ENCODE measurements around the gene PRKAA1.

Gene PRKAA1

GRCh38 chr5:40798012-40798800, at the start of gene PRKAA1:
TSS of gene PRKAA1 (minus strand) at chr5:40798374. CDS start at chr5:40798189, 185 bp downstream.
- peak; percentile 88 for DNase-seq (ENCODE audit: low read depth)

DNA sequence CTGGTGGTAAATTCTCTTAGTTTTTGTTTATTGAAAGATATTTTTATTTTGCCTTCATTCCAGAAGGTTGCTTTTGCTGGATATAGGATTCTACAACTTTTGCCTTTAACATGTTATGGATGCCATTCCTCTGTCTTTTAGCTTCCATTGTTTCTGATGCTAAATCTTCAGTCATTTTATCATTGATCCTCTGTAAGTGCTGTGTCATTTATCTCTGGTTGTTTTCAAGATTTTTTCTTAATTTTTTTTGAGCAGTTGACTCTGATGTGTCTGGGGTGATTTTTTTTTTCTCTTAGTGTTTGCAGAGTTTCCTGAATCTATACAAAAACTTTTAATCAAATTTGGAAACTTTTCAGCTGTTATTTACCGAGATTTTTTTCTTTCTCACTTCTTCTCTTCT, 49.4 kb upstream of the PRKAA1 start:
- no peak for DNase-seq (ENCODE audit: low read depth)

- DNase-seq (ENCODE audit: low read depth), result no peak
Observed at GRCh38 chr5:40846371-40846770, 48.2 kb upstream of the PRKAA1 start.

DNA sequence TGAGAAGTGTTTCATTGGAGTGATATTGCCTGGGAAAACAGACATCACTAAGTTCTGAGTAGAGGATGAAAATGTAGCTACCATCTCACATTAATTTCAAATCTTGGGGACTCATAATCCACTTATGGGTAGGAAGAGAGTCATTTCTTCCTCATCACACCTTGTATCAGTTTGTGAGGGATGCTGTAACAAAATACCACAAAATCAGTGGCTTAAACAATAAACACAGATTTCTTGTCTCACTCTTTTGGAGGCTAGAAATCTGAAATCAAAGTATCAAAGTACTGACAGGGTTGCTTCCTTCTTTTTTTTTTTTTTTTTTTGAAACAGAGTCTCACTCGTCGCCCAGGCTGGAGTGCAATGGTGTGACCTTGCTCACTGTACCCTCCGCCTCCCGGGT, 46.4 kb upstream of the PRKAA1 start:
- DNase-seq (ENCODE audit: low read depth), result no peak

- DNase-seq (ENCODE audit: low read depth), result no peak
Observed at GRCh38 chr5:40842351-40842750, 44.2 kb upstream of the PRKAA1 start.

- no peak for DNase-seq (ENCODE audit: low read depth)
Observed at GRCh38 chr5:40841068-40841805, 43.1 kb upstream of the PRKAA1 start, which contains the start of gene CARD6. TSS of gene CARD6 (plus strand) at chr5:40841367. CDS start at chr5:40841383, 16 bp downstream.

- no peak for DNase-seq (ENCODE audit: low read depth)
Observed at GRCh38 chr5:40838086-40838485, 39.9 kb upstream of the PRKAA1 start.

GRCh38 chr5:40834849-40835787, 36.9 kb upstream of the PRKAA1 start, which contains the start of gene RPL37:
TSS of gene RPL37 (minus strand) at chr5:40835222. CDS start at chr5:40835185, 37 bp downstream.
- DNase-seq (ENCODE audit: low read depth), result peak; percentile 98

- peak; percentile 41 for DNase-seq (ENCODE audit: low read depth)
Observed at GRCh38 chr5:40834391-40834848, 36.2 kb upstream of the PRKAA1 start.

DNA sequence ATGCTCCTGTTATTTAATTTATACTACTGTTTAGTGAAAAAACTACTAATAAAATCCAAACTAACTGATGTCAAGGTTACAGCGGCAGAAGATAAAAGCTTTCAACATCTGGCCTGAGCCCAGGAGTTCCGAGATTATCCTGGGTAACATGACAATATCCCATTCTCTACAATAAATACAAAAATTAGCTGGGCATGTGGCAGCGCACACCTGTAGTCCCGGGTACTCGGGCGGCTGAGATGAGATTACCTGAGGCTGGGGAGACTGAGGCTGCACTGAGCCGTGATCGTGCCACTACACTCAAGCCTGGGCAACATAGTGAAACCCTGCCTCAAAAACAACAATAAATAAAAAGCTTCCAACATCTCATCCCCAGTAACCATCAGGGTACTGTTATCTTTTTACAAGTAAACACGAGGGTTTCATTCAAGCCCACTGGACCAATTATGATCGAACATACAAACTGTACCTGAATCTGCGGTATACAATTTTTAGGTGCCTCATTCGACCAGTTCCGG, 35.6 kb upstream of the PRKAA1 start:
- DNase-seq (ENCODE audit: low read depth), result no peak

GRCh38 chr5:40832345-40832744, 34.2 kb upstream of the PRKAA1 start:
- no peak for DNase-seq (ENCODE audit: low read depth)

DNA sequence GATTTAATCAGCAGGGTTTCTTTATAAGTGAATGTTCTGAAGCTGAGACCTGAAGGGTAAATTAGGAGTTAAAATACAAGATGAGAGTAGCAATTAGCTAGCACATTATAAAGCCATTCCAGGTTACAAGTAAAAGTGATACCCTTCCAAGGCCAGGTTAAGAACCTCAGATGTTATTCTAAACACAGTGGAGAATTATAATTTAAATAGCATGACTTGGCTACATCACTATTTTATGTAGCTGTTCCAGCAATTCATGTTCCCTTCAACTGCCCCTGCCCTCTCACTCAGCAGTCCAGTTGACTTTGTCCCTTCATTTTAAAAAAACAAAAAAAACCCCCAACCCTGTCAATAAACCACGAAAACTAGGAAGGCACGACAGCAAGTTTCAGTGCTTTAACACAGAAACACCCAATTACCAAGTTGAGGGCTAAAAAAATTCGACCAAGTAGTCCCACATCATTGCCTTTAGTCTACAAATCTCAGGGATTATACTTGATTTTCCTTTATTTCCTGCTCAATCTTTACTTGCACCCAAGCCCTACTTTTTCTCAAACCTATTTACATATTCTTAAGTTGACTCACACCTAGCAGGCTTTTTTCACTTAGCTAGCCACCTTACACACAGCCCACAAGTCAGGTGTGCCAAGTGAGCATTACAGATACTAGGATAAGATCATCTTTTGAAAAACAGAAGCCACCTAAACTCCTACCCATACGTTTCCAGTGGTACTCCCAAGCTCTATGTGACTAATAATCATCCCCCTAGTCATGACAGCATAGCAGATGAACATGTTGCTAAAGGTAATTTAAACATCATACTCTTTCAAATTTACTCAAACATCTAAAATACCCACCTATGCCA, 33.4 kb upstream of the PRKAA1 start:
- DNase-seq (ENCODE audit: low read depth), result no peak

- DNase-seq (ENCODE audit: low read depth), result no peak
Observed at GRCh38 chr5:40829748-40830533, 31.8 kb upstream of the PRKAA1 start.

DNA sequence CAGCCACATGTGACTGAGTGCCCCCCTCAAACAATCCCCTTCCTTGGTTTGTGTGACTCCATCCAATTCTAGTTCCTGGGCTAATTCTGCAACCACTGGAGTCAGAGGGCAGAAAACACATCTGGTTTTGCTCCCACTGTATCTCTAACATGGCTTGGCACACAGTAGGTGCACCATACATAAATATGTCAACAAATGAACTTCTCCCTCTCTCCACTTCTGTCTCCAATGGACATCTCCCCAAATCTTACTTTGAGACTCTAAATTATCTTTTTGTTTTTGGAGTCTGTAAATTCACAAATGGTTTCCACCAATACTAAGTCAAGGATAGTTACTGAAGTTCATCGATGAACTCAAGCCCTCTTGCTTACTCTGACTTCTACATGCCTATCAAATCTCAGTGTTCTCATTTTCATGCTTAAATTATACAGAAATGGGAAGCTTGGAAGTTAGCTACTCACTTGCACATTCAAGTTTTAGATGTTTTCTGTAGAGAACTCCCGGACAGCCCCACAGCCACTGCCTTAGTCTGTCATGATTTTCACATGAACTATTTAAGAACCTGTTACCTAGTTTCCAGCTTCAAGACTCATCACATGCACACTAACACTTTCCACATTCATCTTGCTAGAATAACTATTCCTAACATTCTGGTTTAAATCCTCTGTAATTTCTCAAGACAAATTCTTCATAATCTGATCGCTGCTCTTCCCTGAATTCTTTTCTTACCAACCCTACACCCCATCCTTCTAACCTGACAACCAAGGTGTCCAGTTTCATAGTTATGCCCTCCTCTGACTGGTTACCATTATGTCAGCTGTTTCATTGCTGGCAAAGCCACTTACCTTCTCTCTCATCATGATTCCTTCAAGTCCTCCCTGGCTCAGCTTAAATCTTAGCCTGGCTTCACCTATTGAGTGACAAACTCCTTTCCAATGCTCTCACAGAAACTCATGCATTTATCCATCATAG, 30.8 kb upstream of the PRKAA1 start:
- DNase-seq (ENCODE audit: low read depth), result no peak

DNA sequence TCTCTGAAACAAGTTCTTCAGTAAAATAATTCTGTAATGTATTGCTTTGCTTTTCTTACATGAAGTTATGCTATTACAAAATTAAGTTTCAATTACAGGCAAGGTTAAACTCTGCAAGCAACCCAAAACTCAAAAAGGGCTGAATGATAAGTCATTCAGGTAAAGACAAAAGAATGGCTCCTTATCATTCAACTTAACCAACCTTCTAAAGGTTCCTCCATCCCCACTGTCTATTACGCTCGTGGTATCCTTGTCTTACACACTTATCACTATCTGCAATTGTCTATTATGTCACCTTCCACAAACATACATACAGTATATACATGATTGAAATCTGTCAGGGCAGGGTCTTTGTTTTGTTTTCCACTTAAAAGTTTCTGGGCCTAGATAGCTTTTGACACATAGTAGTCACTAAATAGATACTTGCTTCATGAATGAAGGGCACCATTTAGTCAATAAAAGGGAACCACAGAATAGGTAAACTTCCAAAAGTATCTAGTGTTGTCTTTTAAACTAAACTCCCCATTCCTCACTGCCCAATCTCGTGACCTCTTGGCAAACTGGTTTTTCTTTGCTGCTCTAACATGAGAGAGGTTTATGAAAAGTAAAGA, 30.0 kb upstream of the PRKAA1 start:
- DNase-seq (ENCODE audit: low read depth), result no peak

- no peak for DNase-seq (ENCODE audit: low read depth)
Observed at GRCh38 chr5:40827188-40827977, 29.2 kb upstream of the PRKAA1 start.

DNA sequence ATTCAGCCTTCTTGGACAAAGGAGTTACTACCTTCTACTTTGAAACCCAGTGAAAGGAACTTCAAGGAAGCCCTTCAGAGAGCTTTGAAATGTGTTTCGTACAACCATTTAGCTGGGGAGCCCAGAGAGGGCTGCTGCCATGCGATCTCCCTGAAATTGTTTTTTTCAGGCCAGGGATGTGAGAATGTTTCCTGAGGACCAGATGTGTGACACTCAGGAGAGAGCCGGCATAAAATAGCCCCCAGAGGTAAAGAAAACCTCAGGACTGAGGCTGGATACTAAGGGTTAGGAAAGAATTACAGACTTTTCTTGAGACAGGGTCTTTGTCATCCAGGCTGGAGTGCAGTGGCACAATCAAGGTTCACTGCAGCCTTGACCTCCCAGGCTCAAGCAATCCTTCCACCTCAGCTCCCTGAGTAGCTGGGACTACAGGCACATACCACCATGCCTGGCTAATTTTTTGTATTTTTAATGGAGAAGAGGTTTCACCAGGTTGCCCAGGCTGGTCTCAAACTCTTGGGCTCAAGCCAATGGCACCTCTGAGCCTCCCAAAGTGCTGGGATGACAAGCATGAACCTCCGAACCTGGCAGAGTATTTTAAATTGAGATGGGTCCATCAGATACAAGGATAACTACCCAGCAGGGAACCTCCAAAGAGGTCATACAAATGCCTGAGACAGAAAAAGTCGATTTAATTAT, 28.5 kb upstream of the PRKAA1 start:
- DNase-seq (ENCODE audit: low read depth), result no peak
